Panc1 (cell line): ENCODE results near the gene SLC12A5. TPM values are rescaled to one million over a fixed set of nuclear protein-coding genes. Genes with fewer than 3 reads are reported as not detected.

Source experiments
- ATAC-seq: fragments of 200-7000 bp; cut with Tn5 transposase; 2 replicates; pipeline ENCODE4 v1.9.1; 2020; ENCODE audit warnings: mild to moderate bottlenecking, moderate library complexity
- BruUV-seq: library from RNA; stranded (reverse); fragments of 400-500 nt; replicated peaks from 2 replicates; lab custom pipeline; 2021; lab: Mats Ljungman, UMichigan
- CTCF ChIA-PET: fragments of 300-600 bp; sonication (Branson Sonifier 250); formaldehyde crosslinking; loops from one replicate; lab custom pipeline; 2022; ENCODE audit warnings: antibody characterized with exemption; lab: Charles Lee
- POLR2A ChIA-PET: fragments of 300-600 bp; sonication (Branson Sonifier 250); formaldehyde crosslinking; loops from one replicate; lab custom pipeline; 2022; ENCODE audit warnings: antibody characterized with exemption; lab: Charles Lee
- DNase-seq: peaks from one replicate; pipeline ENCODE4 v3.0.0-alpha.2; 2010; ENCODE audit warnings: low read depth, low spot score
- H3K27ac ChIP-seq: 2 replicates; pipeline ENCODE4 v1.5.1; 2011; ENCODE audit warnings: mild to moderate bottlenecking, low read length, inconsistent platforms
- H3K27me3 ChIP-seq: fragments of 200-500 bp; sonication (Bioruptor generic); 2 replicates; pipeline ENCODE4 v1.6.0; 2014; ENCODE audit warnings: low read length, inconsistent platforms; ENCODE audit not compliant: control insufficient read depth, insufficient read depth
- H3K36me3 ChIP-seq: fragments of 200-500 bp; sonication (Bioruptor generic); 2 replicates; pipeline ENCODE4 v1.5.1; 2014; ENCODE audit warnings: inconsistent platforms, mild to moderate bottlenecking, low read length, moderate library complexity; ENCODE audit not compliant: control insufficient read depth, insufficient read depth
- H3K4me1 ChIP-seq: 2 replicates; pipeline ENCODE4 v1.5.1; 2011; ENCODE audit warnings: inconsistent platforms, mild to moderate bottlenecking, low read length, moderate library complexity; ENCODE audit not compliant: control insufficient read depth, insufficient read depth
- H3K4me3 ChIP-seq, 2 experiments: 2 replicates each; pipeline ENCODE4 v1.5.1; 2011 to 2012; ENCODE audit warnings: low read depth in 2 of 2, low read length in 2 of 2, mild to moderate bottlenecking in 2 of 2, inconsistent platforms in 1 of 2, moderate library complexity in 1 of 2
- H3K9me3 ChIP-seq: fragments of 200-500 bp; sonication (Bioruptor generic); 2 replicates; pipeline ENCODE4 v1.5.1; 2014; ENCODE audit warnings: low read depth, mild to moderate bottlenecking, inconsistent platforms, low read length, moderate library complexity; ENCODE audit not compliant: control insufficient read depth, insufficient read depth
- CTCF ChIP-seq: fragments of 450-650 bp; IDR thresholded peaks from 2 replicates; pipeline ENCODE4 v1.5.1; 2017; ENCODE audit warnings: mild to moderate bottlenecking
- POLR2AphosphoS5 ChIP-seq: IDR thresholded peaks from 2 replicates; pipeline ENCODE4 v1.6.1; 2012; ENCODE audit warnings: mild to moderate bottlenecking, low read depth, low read length, moderate library complexity
- REST ChIP-seq, 2 experiments: IDR thresholded peaks; 2 replicates each; pipeline ENCODE4 v1.6.1; 2011 to 2012; ENCODE audit warnings: low read depth in 2 of 2, control low read depth in 1 of 2, low read length in 1 of 2, mild to moderate bottlenecking in 1 of 2, moderate library complexity in 1 of 2; ENCODE audit not compliant: insufficient read depth in 1 of 2
- SIN3A ChIP-seq: IDR thresholded peaks from 2 replicates; pipeline ENCODE4 v1.6.1; 2012; ENCODE audit warnings: low read depth, mild to moderate bottlenecking, low read length, moderate library complexity, borderline replicate concordance; ENCODE audit not compliant: insufficient read depth
- TCF7L2 ChIP-seq: IDR thresholded peaks from 2 replicates; pipeline ENCODE4 v1.6.1; 2011; ENCODE audit warnings: mild to moderate bottlenecking, low read depth, low read length, inconsistent platforms
- in situ Hi-C: cut with HindIII; loops from 2 replicates; pipeline ENCODE4 v1.10.0; 2016; ENCODE audit warnings: low sequenced_read_pairs, low pct_unique_long_range_greater_than_20kb
- intact Hi-C: fragments of 100-400 bp; cut with micrococcal nuclease; formaldehyde crosslinking; loops from one replicate; pipeline ENCODE4 v1.10.0; 2022; ENCODE audit not compliant: unreplicated experiment
- total RNA-seq: library from RNA; stranded (reverse); gene quantifications from one replicate; pipeline ENCODE4 v1.2.1, GENCODE V29; 2021; ENCODE audit not compliant: unreplicated experiment

SLC12A5 gene
- total RNA-seq, 1 experiment from 2014 or later, result 11.8 TPM

DNA sequence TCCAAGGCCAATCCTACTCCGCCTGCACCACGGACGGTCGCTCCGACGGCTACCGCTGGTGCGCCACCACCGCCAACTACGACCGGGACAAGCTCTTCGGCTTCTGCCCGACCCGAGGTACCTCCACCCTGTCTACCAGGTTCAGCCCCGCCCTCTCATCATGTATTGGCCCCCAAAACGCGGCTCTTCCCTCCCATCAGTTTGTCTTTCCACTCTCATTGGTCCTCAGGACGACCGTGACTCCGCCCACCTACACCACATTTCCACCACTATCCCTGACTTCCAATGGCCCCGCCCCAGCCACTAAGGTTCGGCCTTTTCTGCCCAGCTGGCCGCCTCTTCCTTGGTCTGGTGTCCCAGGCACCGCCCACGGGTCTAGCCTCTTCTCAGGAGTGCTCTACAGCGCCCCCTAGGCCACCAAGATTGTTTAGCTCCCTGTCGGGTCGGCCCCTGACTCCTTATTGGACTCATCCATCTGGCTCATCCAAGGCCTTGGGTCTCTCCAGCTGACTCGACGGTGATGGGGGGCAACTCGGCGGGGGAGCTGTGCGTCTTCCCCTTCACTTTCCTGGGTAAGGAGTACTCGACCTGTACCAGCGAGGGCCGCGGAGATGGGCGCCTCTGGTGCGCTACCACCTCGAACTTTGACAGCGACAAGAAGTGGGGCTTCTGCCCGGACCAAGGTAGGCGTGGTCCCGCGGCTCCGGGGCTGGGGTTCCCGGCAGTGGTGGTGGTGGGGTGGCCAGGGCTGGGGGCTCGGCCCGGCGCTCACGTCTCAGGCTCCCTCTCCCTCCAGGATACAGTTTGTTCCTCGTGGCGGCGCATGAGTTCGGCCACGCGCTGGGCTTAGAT is 17.2 kb upstream of the SLC12A5 start:
- Histone ChIP-seq H3K27me3 (peaks cover 2% of the 10 kb centered on the region; the same call in 1 of the 2 replicates), H3K36me3 (no peaks in the 10 kb centered on the region), H3K27ac (no peak overlapping the region), H3K9me3 (no peaks in the 10 kb centered on the region), H3K4me1 (no peaks in the 10 kb centered on the region; the same call in 1 of the 2 replicates), H3K4me3 (no peak overlapping the region)
- ChIA-PET CTCF (interaction anchor here (0.6 to 1.5 kb wide), 3 partner anchors 10 to 73 kb away, joined by 3 to 4 read pairs (median 3); no protein-coding TSS in a partner anchor), POLR2A (no interaction called here)
- DNase-seq, result no peak
- in situ Hi-C loops, result no loop called here
- intact Hi-C loops, result no loop called here
- no peak for TF ChIP-seq SIN3A
- peak; percentile 77 for TF ChIP-seq CTCF
- no peak for ATAC-seq
- BruUV-seq, result no TSS peak

DNA sequence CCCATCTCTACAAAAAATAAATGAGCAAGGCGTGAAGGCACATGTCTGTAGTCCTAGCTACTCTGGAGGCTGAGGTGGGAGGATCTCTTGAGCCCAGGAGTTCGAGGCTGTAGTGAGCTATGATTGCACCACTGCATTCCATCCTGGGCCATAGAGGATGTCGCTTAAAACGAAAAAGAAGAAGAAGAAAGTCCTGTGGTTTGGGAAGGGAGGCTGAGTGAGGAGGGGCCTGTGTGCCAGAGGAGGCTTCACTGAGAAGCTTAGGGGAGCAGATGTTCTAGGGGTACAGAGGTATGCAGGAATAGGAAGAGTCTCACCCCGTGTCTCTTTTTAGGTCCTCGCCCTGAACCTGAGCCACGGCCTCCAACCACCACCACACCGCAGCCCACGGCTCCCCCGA is 16.1 kb upstream of the SLC12A5 start:
- no peak for DNase-seq
- H3K9me3 ChIP-seq, result no peaks in the 10 kb centered on the region
- no peaks in the 10 kb centered on the region; the same call in 1 of the 2 replicates for H3K4me1 ChIP-seq
- ChIA-PET CTCF (interaction anchor here (0.5 to 2.9 kb wide), 3 partner anchors 26 to 227 kb away, joined by 3 to 32 read pairs (median 4); no protein-coding TSS in a partner anchor), POLR2A (no interaction called here)
- BruUV-seq, result no TSS peak
- no peak overlapping the region for H3K4me3 ChIP-seq
- peaks cover 2% of the 10 kb centered on the region; the same call in 1 of the 2 replicates for H3K27me3 ChIP-seq
- H3K27ac ChIP-seq, result no peak overlapping the region
- in situ Hi-C loops (no loop called here), intact Hi-C loops (no loop called here)
- ATAC-seq, result no peak
- TF ChIP-seq POLR2AphosphoS5 (no peak), CTCF (no peak), SIN3A (no peak), TCF7L2 (no peak), REST (IDR thresholded peaks at IDR 0.05; ENCODE audit: insufficient read depth in 1 of 2, low read depth in 2 of 2, low read length in 1 of 2) (no peak)
- H3K36me3 ChIP-seq, result no peaks in the 10 kb centered on the region
